Erythroblast (primary cell): ENCODE measurements around the gene TMEM217.

ENCODE experiments used
- GATA1 ChIP-seq: IDR thresholded peaks from 2 replicates; pipeline ENCODE4 v1.6.1; 2011; ENCODE audit warnings: low read depth, mild to moderate bottlenecking, control low read depth, low read length, moderate library complexity
- POLR2A ChIP-seq: IDR thresholded peaks from 2 replicates; pipeline ENCODE4 v1.6.1; 2011; ENCODE audit warnings: mild to moderate bottlenecking, low read length

DNA sequence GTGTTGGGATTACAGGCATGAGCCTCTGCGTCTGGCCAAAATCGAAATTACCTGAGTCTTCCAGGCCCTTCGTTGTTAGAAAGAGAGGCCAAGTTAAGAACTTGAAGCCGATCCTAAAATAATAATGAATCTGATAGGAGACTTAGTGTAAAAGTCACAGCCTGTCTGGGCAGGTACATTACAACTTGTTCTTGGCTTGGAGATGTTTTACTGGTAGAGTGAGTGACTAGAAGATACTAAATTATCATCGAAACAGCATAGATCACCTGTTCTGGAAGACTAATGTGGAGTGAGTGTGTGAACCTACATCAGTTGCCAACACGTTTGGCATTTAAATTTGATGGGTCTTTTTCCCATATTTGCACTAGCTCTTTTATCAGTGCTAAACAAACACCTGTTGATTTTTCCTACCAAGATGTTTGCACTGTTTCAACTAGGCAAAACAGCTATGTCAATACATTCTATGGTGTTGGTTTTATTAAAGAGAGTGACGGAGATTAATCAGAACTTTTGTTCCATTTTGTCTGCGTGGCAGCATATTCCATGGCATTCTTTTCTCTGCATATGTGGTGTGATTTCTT is 4.6 kb upstream of the TMEM217 start:
- TF ChIP-seq POLR2A (no peak), GATA1 (no peak)
